ENCODE results near the gene SLC35F3. TPM values are rescaled to one million over a fixed set of nuclear protein-coding genes. Genes with fewer than 3 reads are reported as not detected.

The SLC35F3 gene
- total and polyA plus RNA-seq, 7 donors: under 0.01 to 0.54 (median 0.28) TPM; not detected in 2

DNA sequence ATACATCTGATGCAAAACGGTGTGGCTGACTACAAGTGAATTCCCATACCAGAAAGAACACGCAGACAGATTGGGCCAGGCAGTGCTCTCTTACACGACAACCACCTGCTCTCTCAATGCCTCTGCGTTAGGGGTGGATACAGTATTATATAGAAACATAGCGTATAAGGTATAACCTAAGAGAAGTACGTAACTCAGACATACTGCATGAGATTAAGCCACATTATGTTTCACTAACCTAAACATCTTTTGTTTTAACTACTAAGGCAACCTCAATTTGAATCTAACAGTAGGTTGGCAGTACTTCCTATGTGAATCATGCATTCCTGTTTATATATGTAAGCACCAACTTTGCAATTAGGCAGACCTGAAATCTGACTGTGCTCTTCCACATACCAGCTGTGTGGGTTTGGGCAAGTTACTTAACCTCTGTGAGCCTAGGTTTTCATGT lies 410.6 kb downstream of the SLC35F3 start:
- H3K4me3 ChIP-seq: no peak overlapping the region
- WGBS, 2 donors: 78 to 82% methylated on average over 6 of the region's 6 CpGs
- intact Hi-C loops (cut with DNase I): no loop called here
- no peak overlapping the region for H3K27ac ChIP-seq
- no peaks in the 10 kb centered on the region for H3K9me3 ChIP-seq
- H3K36me3 ChIP-seq: no peaks in the 10 kb centered on the region
- DNase-seq: no peak
- peaks cover 0 to 3% (median 0%) of the 10 kb centered on the region in 4 donors for H3K4me1 ChIP-seq
- no peak for TF ChIP-seq POLR2A (IDR thresholded peaks at IDR 0.05)
- TF ChIP-seq, protein P1, sequence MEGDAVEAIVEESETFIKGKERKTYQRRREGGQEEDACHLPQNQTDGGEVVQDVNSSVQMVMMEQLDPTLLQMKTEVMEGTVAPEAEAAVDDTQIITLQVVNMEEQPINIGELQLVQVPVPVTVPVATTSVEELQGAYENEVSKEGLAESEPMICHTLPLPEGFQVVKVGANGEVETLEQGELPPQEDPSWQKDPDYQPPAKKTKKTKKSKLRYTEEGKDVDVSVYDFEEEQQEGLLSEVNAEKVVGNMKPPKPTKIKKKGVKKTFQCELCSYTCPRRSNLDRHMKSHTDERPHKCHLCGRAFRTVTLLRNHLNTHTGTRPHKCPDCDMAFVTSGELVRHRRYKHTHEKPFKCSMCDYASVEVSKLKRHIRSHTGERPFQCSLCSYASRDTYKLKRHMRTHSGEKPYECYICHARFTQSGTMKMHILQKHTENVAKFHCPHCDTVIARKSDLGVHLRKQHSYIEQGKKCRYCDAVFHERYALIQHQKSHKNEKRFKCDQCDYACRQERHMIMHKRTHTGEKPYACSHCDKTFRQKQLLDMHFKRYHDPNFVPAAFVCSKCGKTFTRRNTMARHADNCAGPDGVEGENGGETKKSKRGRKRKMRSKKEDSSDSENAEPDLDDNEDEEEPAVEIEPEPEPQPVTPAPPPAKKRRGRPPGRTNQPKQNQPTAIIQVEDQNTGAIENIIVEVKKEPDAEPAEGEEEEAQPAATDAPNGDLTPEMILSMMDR (IDR thresholded peaks at IDR 0.05): no peak
- TF ChIP-seq POLR2AphosphoS5 (IDR thresholded peaks at IDR 0.05): no peak
- no peak for TF ChIP-seq EP300 (IDR thresholded peaks at IDR 0.05)
- peaks cover 0 to 6% (median 0%) of the 10 kb centered on the region in 3 donors for H3K27me3 ChIP-seq

DNA sequence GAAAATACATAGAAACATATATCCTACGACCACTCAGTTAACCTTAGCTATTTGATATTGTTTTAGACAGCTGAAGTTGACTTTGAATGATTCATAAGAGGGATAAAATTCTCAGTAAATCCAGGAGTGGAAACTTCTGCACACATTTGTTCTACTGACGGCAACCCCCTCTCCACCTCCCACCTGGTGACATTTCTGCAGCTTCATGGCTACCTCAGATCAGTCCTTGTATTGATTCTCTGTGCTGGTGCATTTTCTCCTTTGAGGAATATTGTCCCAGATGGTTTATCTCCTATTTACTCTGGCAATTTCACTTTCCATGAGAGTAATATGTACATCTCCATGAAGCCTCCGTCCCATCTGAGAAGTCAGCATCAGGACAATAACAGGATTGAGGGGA lies 411.1 kb downstream of the SLC35F3 start:
- Histone ChIP-seq H3K4me1 (no peaks in the 10 kb centered on the region), H3K9me3 (no peaks in the 10 kb centered on the region), H3K27ac (no peak overlapping the region), H3K36me3 (no peaks in the 10 kb centered on the region), H3K27me3 (peaks cover 0 to 9% (median 0%) of the 10 kb centered on the region in 3 donors), H3K4me3 (no peak overlapping the region)
- WGBS, 2 donors: 84 to 85% methylated on average over 3 of the region's 3 CpGs
- no peak for TF ChIP-seq POLR2AphosphoS5 (IDR thresholded peaks at IDR 0.05)
- no peak for TF ChIP-seq POLR2A (IDR thresholded peaks at IDR 0.05)
- TF ChIP-seq EP300 (IDR thresholded peaks at IDR 0.05): no peak
- TF ChIP-seq, protein P1 (IDR thresholded peaks at IDR 0.05): no peak
- no peak for DNase-seq
- intact Hi-C loops (cut with DNase I): no loop called here

DNA sequence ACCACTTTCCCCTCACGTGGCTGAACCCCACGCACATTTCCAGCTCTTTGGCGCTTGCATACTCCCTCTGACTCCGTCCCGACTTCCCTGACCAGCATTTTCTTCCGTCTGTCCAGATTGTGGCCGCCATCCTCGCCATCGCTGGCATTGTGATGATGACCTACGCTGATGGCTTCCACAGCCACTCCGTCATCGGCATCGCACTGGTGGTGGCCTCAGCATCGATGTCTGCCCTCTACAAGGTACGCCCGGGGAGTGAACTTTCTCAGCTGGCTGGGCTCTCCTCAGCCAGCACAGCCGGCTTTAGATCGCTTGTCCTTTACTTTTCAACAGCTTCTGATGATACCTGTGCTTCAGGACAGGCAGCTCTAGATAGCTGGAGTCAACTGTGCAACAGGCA lies 412.0 kb downstream of the SLC35F3 start:
- Histone ChIP-seq H3K9me3 (no peaks in the 10 kb centered on the region), H3K36me3 (no peaks in the 10 kb centered on the region), H3K4me3 (no peak overlapping the region), H3K4me1 (no peaks in the 10 kb centered on the region), H3K27ac (no peak overlapping the region), H3K27me3 (peaks cover 0 to 9% (median 0%) of the 10 kb centered on the region in 3 donors)
- WGBS, 2 donors: 93 to 96% methylated on average over 18 of the region's 18 CpGs
- no peak for DNase-seq
- TF ChIP-seq, protein P1 (IDR thresholded peaks at IDR 0.05): no peak
- intact Hi-C loops (cut with DNase I): no loop called here

DNA sequence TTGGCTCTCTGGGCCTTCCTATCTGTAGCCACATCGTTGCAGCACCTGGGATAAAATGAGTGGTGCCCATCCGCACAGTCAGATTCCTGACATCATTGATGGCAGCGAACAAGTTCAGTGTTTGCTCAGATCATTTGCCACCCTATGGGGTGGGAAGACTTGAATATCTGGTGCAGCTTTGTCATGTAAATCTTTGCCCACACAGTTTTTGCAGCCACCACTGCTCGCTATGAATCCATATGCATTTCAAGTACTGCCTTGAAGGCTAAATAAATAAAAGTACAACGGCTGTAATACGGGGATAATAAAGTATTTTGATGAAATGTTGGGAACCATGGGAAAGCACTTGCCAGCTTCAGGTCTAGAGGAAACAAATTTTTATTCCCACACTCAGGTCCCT lies 412.5 kb downstream of the SLC35F3 start:
- TF ChIP-seq EP300 (IDR thresholded peaks at IDR 0.05) (no peak), POLR2AphosphoS5 (IDR thresholded peaks at IDR 0.05) (no peak), POLR2A (IDR thresholded peaks at IDR 0.05) (no peak)
- TF ChIP-seq, protein P1 (IDR thresholded peaks at IDR 0.05): no peak
- Histone ChIP-seq H3K4me3 (no peak overlapping the region), H3K9me3 (no peaks in the 10 kb centered on the region), H3K27ac (no peak overlapping the region), H3K4me1 (no peaks in the 10 kb centered on the region), H3K36me3 (no peaks in the 10 kb centered on the region), H3K27me3 (peaks cover 0 to 9% (median 0%) of the 10 kb centered on the region in 3 donors)
- WGBS, 2 donors: 62 to 75% methylated on average over 6 of the region's 6 CpGs
- no peak for DNase-seq
- intact Hi-C loops (cut with DNase I): no loop called here

DNA sequence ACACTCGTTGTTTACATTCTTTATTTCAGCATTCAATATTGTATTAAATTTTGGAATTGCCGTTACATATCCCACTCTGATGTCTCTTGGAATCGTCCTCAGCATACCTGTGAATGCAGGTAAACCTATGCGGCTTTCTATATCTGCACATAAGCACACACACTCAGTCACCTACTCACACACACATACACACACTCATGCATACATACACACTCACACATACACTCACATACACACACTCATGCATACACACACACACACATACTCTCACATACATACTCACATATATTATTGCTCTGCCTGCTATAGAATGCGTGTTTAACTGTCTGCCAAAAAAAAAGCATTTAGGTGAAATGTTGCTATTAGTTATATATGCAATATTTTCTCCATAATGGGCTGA lies 415.6 kb downstream of the SLC35F3 start:
- 70 to 84% methylated on average over 5 of the region's 5 CpGs for WGBS, 2 donors
- DNase-seq: no peak
- Histone ChIP-seq H3K27me3 (peaks cover 0 to 37% (median 0%) of the 10 kb centered on the region in 3 donors), H3K4me3 (no peak overlapping the region), H3K36me3 (no peaks in the 10 kb centered on the region), H3K4me1 (no peaks in the 10 kb centered on the region), H3K27ac (no peak overlapping the region), H3K9me3 (no peaks in the 10 kb centered on the region)
- no peak for TF ChIP-seq POLR2A (IDR thresholded peaks at IDR 0.05)
- TF ChIP-seq POLR2AphosphoS5 (IDR thresholded peaks at IDR 0.05): no peak
- TF ChIP-seq, protein P1 (IDR thresholded peaks at IDR 0.05): no peak
- TF ChIP-seq EP300 (IDR thresholded peaks at IDR 0.05): no peak
- intact Hi-C loops (cut with DNase I): no loop called here
